HG02970 (cell line): ENCODE measurements around the gene RAD51B.
A peak's percentile ranks its signal among the peaks of the same experiment; 100 is the strongest.

Source experiments
- ATAC-seq: cut with Tn5 transposase; IDR thresholded peaks from one replicate; pipeline ENCODE4 v1.9.1; 2021; ENCODE audit warnings: mild to moderate bottlenecking, moderate library complexity, moderate number of reproducible peaks; ENCODE audit not compliant: unreplicated experiment, low FRiP score

Gene RAD51B

DNA sequence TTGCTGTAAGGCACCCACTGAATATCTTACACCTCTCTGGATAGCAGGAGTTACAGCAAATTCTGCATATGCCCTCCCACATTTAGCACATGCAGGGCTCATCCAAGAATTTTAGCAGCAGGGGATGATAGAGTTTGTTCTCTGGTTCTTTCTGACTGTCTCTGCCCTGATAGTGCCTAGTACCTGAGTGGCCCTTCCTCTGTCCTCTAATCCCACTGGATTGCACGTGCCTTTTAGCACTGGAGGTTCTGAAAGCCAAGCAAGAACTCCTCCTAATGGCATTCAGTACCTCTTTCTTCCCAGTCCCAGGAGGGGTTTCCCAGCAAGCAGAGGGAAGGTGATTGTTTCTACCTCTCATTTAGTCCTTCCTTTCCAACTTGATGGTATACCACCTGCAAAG, 566.9 kb downstream of the RAD51B start:
- ATAC-seq: no peak

DNA sequence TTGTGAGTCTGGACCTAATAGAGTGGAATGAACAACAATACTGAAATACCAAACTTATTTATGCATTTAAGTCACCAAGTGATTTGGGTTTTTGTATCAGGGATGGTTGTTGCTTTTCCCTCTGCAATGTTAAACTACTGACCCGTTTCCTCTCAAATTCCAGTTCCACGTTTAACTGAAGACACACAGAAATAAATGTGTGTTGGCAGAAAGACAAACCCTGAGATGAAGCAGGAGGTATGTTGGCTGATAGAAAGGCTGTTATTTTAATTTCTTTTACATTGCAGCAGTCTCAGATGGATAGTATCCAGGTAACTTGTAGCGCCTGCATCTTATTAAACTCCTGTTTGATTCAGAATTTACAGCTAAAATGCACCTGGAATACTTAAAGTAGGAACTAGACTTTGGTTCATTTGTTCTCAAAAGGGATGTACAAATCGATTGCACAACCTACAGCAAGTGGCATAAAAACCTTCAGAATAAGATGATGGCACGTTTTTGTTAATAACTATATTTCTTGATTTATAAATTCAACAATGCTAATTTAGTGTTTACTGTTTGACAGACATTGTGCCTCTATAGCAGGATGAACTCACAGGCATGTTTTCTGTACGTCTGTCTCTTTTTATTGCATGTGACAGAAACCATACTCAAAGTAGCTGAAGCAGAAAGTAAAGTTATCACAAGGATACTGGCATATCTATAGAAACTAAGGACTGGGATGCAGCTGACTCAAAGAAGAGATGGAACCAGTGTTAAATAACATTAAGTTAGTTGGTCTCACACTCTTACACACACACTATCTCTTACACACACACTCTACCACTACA, 567.6 kb downstream of the RAD51B start:
- no peak for ATAC-seq

DNA sequence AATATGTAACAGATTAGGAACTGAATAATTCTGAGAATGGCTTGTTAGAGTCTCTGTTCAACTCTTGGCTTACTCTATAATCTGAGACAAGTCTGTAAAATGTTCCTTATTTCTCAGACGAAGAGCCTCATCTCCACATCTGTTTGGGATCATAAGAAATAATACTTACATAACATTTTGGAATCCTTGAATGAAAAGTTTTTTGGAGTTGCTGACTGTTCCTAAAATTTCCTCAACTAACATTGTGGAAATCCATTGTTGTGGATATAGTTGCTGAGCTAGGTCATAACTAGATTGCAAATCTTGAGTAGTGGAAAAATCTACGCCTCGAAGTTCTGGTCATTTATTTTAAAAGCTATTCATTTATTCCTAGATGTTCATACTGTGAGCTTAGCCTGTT, 570.4 kb downstream of the RAD51B start:
- ATAC-seq: no peak

DNA sequence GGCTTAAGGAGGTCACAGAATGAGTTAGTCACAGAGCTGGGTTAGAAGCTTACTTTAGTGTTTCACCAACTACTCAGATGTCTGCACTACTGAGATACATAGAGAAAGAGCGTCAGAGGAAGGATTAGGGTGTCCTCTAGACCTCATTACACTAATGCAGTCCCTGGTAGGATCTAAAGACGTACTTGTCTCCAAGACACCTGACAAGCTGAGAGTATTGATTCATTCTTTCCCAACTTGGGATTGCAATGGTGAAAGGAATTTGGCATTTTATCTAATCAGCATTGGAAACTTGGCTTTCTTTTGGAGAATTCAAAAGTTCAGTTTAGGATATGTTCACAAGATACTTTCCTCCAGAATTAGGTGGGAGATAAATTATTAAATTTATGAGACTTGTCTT, 571.2 kb downstream of the RAD51B start:
- ATAC-seq: no peak

DNA sequence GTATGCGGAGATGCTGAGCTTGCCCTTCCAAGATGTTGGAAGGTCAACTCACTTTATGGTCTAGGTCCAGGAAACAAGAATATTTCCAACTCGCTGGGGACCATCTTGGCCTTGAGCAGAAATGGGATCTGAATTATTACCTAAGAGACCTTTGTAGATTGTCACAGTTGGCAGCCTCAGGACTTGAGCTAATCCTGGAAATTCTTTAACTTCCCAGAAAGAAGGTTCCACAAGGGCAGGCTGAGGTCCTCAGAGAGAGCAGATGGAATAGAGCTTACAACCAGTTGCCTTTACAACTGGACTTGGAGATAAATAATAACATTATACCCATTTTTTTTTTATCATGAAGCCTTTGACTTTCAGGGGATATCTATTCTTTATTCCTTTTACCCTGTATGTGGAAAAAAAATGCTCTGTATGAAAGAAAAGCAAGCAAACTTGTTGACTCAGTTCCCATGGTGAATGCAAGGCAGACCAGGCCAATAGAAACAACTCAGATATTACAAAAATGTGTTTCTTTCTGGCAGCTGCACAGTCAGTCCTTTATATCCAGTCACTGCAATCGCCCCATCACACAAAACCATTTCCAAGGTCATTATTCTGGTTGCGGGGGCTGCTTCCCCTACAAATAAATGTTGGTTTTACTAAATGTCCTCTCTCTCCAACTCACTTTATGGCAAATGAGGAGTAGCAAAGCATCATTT, 571.9 kb downstream of the RAD51B start:
- ATAC-seq: no peak

DNA sequence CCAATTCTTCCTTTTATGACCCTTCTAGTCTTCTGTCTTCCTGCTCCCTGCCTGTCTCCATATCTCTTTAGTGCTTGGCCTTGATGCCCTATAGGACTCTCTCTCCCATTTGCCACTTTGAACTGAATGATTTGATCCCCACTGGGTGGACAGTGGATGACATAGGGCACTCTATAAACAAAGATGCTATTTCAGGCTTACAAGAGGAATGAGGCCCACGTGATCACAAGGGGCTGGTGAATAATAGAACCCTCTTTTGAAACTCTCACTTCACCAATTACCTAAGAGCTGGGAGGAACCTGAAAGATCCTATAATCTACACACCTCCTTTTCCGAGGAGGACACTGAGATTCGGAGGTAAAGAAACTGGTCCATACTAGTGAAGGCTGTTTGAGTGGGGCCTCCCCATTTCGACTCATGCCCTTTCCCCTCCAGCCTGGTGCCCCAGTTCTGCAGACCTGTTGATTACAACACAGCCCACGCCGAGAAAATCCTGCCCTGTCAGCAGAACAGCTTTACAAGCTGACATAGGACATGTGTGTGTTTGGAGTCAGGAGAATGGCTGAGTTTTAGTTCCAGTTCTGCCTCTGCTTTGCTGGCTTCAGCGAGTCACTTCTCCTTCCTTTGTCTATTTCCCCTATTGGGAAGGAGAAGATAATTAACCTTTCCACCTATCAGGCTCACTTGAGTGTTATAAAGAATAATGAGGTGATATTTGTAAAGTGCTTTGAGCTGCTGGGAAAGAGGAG, 573.0 kb downstream of the RAD51B start:
- ATAC-seq: no peak

DNA sequence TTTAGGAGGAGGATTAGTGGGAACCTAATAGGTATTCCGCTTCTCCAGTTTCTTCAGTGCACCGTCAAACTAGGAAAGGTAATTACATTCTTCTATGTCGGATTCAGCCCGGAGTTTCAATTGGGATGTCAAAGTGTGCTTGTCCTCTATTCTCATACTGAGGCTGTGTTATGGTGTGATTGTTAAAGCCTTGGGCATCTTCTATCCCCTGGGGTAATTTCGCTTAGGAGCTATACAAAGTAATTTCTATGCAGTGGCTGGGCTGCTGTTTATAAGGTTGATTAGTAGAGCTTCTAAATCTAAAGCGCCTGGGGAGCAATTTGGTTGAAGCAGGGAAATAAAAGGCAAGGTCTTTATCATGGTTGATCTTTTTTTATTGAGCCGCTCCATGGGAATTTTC, 573.7 kb downstream of the RAD51B start:
- no peak for ATAC-seq

DNA sequence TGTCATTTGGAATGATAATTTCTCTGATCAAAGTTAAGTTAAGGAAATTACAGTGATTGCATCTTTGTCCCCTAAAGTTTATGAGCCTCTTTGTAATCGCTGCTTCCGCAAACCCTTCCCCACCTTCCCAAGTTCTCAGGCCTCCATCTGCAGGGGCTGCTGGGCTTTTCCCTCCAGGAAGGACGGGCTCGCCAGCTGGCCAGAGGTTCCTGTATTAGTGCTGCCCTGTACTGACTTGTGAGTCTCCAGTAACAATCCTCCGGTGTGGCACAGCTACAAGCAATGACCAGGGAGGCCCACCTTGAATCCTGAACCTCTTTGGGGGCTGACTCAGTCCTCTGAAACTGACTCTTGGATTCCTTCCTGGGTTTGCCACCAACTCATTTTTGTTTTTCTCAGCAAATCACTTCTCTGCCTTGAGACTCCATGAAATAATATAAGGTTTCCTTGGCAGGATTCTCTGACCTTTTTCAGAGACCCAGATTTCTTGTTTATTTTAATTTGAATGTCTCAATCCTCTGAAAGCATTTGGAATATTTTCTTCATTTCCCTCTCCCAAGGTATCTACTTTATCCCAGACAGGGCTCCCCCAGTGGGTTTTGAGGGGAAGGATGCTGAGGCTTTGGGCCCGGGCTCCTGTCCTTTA, 574.7 kb downstream of the RAD51B start:
- no peak for ATAC-seq

DNA sequence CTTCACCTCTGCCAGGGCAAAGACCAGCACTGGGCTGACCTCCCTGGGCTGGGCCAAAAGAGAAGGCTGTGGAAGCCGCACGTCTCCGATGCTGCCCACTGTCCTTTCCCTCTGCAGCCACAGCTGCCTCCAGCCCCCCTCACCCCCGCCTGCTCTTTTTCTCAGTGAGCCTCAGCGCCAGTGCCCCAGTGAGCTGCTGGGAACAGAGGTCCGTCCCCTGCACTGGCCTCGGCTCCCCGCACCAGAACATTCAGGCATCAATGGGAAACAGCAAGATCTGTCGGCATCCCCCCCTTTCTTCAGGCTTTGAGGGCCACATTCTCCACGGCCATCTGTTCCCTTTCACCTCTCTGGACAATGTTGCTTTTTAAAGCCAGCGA, 575.2 kb downstream of the RAD51B start:
- ATAC-seq: no peak

DNA sequence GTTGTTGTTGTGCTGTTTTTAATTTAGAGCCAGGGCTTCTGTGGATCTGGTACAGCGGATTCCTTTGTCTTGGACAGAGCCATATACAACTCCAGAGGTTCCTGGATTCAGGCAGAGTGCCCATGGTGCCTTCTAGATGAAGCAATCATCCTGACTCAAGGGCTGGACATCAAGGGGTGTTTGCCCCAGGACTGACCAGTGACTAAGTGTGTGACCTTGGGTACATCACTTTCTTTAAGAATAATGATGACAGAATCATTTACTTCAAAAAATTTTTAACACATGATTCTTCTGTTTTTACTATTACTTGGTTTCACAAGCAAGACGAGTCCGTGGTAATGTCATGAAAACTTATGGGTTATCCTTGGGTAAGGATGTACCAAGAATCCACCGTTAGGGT, 576.0 kb downstream of the RAD51B start:
- no peak for ATAC-seq

DNA sequence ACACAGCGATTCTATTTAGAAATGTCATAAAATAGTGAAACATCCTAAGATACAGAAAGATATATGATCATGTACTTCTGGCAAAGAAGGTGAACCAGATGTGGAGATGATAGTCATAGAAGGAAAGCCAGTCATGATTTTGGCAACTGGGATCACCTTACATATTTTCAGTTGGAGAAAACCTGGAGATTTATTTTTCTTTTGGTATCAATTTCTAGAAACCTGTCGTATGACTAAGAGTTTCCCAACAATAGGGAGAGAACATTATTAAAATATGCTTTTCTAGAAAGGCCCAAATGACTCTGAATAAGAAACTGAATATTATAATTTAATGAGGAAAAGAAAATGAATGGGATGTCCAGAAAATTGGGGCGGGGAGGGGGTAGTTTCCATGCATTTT, 576.9 kb downstream of the RAD51B start:
- no peak for ATAC-seq

DNA sequence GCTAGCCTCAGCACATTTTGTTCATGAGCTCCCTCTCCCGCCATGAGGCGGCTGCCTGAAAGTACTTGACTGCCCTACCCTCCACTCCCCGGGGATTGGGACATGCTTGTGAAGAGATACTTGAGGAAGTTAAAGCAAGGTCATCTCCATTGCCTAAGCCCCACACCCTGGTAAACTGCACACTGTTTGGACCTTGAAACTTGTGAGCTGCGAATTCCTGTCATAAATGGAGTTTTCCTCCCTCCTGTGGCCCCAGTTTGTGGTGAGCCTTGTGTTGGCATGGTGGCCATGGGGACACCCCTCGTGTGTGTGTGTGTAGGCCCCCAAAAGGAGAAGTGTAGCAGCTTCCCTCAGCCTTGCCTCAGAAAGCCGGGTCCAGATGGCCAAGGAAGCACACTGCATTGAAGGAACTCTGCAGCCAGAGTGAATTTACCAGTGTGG, 577.8 kb downstream of the RAD51B start:
- ATAC-seq: no peak

DNA sequence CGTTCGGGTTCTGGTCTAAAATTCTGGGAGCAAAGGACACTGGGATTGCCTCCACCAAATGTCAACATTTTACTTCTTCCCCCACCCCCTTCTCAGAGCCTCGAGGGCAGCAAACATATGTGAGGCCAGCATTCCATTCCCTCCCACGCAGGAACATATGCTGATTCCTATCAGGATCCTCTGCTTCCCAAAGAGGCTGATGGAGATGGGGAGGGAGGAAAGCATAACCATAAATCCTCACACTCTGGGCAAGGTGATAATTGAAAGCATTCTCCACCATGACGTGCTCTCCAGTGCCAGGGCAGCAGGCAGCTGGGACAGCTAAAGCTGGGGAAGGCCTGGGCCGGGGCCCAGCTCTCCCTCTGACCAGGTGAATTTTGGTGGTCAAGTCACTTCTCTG, 578.2 kb downstream of the RAD51B start:
- ATAC-seq: no peak

DNA sequence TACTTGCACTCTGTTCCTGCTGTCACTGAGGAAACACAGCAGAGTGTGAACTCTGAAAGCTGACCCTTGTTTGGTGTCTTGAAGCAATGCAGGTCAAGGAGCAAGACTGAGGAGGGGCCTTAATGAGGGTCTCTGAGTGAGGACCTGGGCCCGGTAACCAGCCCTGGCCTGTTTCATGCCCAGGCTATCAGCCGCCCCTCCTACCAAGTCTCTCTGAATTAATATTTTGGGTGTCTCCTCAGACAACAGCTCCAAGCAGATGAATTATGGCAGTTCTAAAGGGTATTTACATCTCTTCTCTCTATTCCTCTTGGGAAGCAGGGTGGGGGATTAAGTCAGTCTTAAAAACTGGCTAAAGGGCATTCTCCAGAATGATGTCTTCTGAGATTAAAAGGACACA, 578.8 kb downstream of the RAD51B start:
- no peak for ATAC-seq

DNA sequence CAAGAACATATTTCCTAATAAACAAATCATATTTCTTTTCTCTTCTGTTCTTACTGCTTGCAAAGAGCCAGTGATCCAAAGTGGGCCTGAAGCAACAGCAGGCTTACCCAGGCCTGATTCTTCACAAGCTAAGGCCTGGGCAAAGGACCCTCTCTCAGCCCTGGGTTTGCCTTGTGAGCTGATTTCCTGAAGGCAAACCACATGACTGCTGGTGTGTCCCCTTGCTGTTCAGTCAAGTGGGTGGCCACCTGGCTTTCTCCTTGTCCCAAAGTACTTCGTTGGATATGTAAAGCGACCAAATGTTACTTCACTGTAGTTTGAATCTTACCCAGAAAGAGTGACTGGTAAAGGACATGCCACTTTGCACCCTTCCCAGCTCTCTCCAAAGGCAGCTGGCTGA, 580.4 kb downstream of the RAD51B start:
- no peak for ATAC-seq

DNA sequence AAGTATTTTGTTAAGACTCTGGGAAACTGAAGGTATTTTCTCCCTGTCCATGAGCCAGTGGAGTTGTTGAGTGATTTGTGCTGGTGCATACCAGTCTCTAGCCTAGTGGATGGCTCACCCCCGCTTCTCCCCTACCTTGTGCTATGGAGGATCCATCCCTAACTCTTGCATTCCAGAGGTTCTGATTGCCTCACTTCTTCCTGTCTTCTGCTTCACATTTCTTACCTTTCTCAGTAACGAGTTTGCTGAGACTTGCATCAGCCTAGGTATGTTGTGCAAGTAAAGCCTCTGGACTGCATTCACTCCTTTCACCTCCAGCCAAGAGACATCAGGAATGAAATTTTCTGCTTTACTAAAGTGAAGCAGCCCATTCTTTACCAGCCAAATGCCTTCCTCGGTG, 581.7 kb downstream of the RAD51B start:
- ATAC-seq: no peak

DNA sequence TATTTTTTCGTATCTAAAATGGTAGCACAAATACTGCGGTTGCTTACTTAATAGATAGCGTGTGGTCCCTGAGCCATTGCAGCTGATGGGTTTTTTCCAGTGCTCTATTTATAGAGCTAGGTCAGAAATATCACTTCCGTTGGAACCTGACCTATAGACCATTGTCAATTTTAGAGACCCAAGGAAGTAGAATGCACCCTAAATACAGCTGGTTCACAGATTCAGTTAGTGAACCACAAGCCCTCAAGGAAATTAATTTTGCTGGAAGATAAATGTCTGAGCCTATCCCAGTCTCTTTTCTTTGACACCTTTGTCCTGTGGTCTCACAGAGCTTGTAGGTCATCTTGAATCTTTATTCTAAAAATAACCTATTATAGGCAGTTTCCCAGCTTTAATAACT, 582.3 kb downstream of the RAD51B start:
- ATAC-seq: peak; percentile 70

DNA sequence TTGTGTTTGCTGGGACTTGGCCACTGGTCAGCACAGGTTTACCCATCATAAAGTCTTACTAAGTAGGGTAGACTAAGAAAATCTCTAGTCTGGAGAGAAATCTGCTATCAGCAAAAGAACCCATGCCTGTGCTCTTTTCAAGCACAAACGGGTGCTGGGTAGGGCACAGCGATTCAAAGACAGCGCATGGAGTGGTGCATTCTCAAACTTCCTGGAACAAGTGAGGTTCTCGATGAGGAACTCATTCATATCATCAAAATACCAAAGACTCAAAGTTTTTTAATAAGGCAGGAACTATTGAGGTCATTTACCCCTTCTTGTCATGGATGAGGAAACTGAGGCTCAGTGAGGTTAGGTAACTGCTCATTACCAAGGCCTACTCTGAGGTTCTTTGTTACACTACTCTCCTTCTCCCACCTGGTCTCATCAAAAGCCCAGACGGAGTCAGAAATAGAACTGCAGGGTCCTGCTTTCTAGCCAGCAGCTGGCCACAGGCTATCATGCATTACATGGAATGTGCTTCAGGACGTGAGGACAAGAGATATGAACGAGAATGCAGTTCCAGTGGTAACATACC, 583.0 kb downstream of the RAD51B start:
- no peak for ATAC-seq

DNA sequence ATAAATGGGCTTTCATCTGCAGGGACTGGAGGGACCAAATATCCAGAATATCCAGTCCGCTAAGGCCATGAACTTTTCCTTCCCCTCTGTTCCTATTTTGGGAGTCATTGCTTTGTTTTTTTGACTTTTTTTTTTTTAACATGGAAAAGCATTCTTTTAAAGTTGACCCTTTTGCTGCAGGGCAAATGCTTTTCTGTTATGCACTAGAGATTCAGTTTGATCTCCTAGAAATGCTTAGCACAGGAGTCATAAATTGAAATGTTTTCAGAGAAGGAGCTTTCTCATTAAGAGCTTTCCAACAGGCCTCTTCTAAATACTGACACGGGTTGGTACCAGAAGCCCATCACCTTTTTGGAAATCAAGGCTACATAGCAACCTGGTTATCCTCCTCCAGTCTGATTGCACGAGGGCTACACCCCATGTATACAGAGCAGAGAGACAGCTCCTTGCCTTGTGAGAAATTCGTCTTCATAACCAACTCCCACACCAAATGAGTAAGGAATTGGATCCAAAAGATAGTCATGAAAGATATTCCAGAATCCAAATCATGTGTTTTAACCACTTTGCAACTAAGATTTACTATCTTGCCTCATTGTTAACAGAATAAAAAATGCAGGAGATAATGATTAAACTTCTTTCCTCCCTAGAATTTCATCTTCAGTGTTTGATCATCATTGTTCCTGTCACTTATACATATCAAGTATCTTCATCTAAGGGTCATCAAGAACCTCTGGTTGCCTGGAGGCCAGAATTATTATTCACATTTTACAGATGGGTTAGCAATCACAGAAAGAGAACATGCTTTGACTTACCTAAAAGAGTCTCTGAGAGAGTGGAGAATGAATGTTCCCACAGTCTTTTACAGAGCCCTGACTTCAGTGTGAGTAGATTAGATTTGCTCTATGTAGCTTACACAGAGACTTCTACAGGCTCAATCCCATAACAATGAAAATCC, 583.9 kb downstream of the RAD51B start:
- ATAC-seq: no peak
